Measurements from ENCODE around the gene NFATC4. TPM values are rescaled to one million over a fixed set of nuclear protein-coding genes. Genes with fewer than 3 reads are reported as not detected.
A peak's percentile ranks its signal among the peaks of the same experiment; 100 is the strongest.

NFATC4 gene
- total and polyA plus RNA-seq, 7 donors: 2.7 to 12.0 (median 7.3) TPM

GRCh38 chr14:24399447-24399822, 31.5 kb downstream of the NFATC4 start:
- Histone ChIP-seq H3K4me3 (peak overlapping the region; percentile 74), H3K9me3 (no peaks in the 10 kb centered on the region), H3K27ac (peak overlapping the region; percentile 25), H3K4me1 (peaks cover 3% of the 10 kb centered on the region), H3K27me3 (ENCODE audit: insufficient read depth in 3 of 3, low read length in 2 of 3) (peaks cover 0 to 8% (median 5%) of the 10 kb centered on the region in 3 donors), H3K36me3 (ENCODE audit: insufficient read depth in 1 of 2, low read depth in 1 of 2) (no peaks in the 10 kb centered on the region)
- DNase-seq: no peak
- peak in 1 of 4 donors; percentile 8 for ATAC-seq
- no peak for TF ChIP-seq CTCF (IDR thresholded peaks at IDR 0.05)
- WGBS, 3 donors: 28 to 43% (median 38%) methylated on average over 4 to 8 of the region's 8 CpGs
- intact Hi-C loops (cut with DNase I): no loop called here

- no peak overlapping the region for H3K27ac ChIP-seq
- no peak for TF ChIP-seq CTCF (IDR thresholded peaks at IDR 0.05)
- H3K36me3 ChIP-seq (ENCODE audit: insufficient read depth in 1 of 2, low read depth in 1 of 2): no peaks in the 10 kb centered on the region
- H3K27me3 ChIP-seq (ENCODE audit: insufficient read depth in 3 of 3, low read length in 2 of 3): peaks cover 0 to 8% (median 5%) of the 10 kb centered on the region in 3 donors
- no peak for DNase-seq
- no peaks in the 10 kb centered on the region for H3K9me3 ChIP-seq
- no peak for ATAC-seq
- H3K4me3 ChIP-seq: peak overlapping the region; percentile 74
- intact Hi-C loops (cut with DNase I): no loop called here
- peaks cover 3% of the 10 kb centered on the region for H3K4me1 ChIP-seq
- 66 to 77% (median 71%) methylated on average over 4 of the region's 4 CpGs for WGBS, 3 donors
Observed at GRCh38 chr14:24399999-24400718, 32.2 kb downstream of the NFATC4 start.

GRCh38 chr14:24401810-24402702, 34.1 kb downstream of the NFATC4 start:
- H3K4me3 ChIP-seq: no peak overlapping the region
- no peak overlapping the region for H3K27ac ChIP-seq

GRCh38 chr14:24403294-24403998, 35.5 kb downstream of the NFATC4 start:
- no peak overlapping the region for H3K27ac ChIP-seq
- DNase-seq: no peak
- WGBS, 3 donors: 10 to 15% (median 13%) methylated on average over 7 of the region's 7 CpGs
- H3K9me3 ChIP-seq: no peaks in the 10 kb centered on the region
- ATAC-seq: peak in 3 of 4 donors; percentile 26 to 43 (median 31)
- no peak overlapping the region for H3K4me3 ChIP-seq
- H3K36me3 ChIP-seq (ENCODE audit: insufficient read depth in 1 of 2, low read depth in 1 of 2): no peaks in the 10 kb centered on the region
- peaks cover 0 to 8% (median 5%) of the 10 kb centered on the region in 3 donors for H3K27me3 ChIP-seq (ENCODE audit: insufficient read depth in 3 of 3, low read length in 2 of 3)
- H3K4me1 ChIP-seq: peaks cover 3% of the 10 kb centered on the region
- TF ChIP-seq CTCF (IDR thresholded peaks at IDR 0.05): no peak
- intact Hi-C loops (cut with DNase I): no loop called here

More at GRCh38 chr14:24401810-24402702, 34.1 kb downstream of the NFATC4 start:
- Histone ChIP-seq H3K27me3 (ENCODE audit: insufficient read depth in 3 of 3, low read length in 2 of 3) (peaks cover 0 to 8% (median 5%) of the 10 kb centered on the region in 3 donors), H3K9me3 (no peaks in the 10 kb centered on the region), H3K4me1 (peaks cover 3% of the 10 kb centered on the region), H3K36me3 (ENCODE audit: insufficient read depth in 1 of 2, low read depth in 1 of 2) (no peaks in the 10 kb centered on the region)
- no peak for DNase-seq
- WGBS, 3 donors: 55 to 62% (median 61%) methylated on average over 8 to 9 of the region's 9 CpGs
- TF ChIP-seq CTCF (IDR thresholded peaks at IDR 0.05): no peak
- intact Hi-C loops (cut with DNase I): no loop called here
- no peak for ATAC-seq

Data from psoas muscle (tissue), 8 donors.